Inflammatory macrophage (primary cell): ENCODE measurements around the gene EIF2A.
"Not testable (repeated sequence)": the region's sequence is repeated elsewhere in the genome, so short reads cannot be mapped to it uniquely, and the experiment has no call there.

Experiments
- DNase-seq, 2 donors: peaks; one replicate each; pipeline ENCODE4 v3.0.0-alpha.2; 2020 to 2022

Gene EIF2A

GRCh38 chr3:150543531-150543930, 3.1 kb upstream of the EIF2A start:
- no peak for DNase-seq

GRCh38 chr3:150544041-150544440, 2.5 kb upstream of the EIF2A start:
- DNase-seq, result no peak

DNA sequence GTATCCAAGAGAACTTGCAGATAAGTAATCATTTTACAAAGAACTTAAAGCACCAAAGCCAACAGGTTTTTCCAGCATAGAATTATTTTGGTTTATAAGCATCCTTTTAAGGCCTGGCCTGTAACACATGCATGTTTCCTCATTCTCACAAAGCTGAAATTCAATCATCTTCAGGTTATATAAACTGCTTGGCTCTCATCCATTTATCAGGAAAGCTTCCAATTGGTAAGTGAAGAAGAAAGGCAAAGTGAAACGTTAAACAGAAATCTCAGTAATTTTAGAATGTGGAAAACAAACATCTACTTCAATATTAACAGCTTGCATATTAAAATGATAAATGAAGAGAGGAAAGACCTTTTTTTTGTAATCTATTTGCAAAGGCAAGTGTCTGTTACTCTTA, 1.9 kb upstream of the EIF2A start:
- DNase-seq, result no peak

DNA sequence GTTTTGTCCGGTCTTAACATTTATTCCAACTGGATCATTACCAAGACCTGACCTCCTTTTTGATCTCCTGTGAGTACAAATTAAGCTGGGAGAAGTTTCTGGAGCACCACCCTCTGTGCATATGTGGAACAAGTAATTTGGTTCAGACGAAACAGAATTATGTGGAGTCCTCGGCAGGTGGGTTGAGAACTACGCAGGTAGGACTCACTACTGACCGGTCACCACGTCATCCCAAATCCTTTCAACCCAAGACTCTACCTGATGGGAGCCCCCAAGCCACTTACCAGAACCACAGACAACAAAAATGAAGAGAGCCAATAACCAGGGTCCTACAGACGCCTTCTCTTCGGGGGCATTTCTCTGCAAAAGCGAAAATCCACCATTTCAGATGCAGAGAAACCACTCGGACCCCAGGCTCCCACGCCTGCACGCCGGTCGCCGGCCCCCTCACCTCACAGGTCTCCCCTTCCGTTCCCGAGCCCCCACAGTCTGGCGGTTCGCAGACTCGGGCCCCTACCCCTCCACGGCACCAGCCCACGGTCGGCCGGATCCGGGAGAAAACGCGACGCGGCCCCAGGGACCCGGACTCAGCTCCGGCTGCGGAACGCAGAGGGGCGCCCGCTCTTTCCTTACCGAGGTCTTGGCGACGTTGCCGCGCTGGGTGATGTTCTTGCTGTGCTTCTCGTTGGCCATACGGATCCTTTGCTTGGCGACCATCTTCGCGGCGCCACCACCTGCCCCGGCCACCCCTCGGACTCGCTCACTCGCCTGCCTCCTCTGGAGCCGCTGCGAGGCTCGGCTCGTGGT, 965 bp upstream of the EIF2A start:
- no peak for DNase-seq

DNA sequence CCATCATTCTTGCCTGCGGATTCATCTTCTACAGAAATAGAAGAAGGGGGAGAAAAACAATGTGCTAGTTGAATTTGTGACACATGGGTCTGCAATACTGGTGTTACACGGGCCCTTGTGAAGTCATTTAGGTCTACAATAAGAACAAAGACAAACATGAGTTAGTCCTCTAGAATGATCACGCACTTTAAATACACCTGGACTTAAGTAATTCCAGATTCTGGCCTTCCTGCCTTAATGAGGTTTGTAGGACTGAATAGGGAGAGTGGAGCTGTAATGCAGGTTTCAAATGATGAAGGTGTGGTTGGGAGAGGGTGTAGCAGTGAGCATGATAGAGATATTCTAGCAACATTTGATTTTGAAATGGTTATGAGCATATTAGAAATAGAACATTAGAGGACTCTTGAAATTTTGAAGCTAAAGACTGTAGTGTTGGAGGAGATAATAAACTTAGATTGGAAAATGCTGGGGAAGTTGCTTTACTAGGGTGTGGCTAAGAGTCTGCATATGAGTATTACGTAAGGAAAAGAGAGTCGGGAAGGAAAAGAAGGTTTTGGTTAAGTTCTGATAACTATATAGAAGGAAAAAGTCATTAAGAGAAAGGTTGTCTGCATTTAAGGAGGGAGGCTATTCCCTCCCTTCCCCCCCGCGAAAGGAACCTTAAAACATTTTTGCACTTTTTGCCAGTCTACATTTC, 606 bp downstream of the EIF2A start:
- peak; percentile 20 to 40 for DNase-seq

- no peak for DNase-seq
These were observed 9.4 kb downstream of the EIF2A start for GRCh38 chr3:150555859-150556436.

DNA sequence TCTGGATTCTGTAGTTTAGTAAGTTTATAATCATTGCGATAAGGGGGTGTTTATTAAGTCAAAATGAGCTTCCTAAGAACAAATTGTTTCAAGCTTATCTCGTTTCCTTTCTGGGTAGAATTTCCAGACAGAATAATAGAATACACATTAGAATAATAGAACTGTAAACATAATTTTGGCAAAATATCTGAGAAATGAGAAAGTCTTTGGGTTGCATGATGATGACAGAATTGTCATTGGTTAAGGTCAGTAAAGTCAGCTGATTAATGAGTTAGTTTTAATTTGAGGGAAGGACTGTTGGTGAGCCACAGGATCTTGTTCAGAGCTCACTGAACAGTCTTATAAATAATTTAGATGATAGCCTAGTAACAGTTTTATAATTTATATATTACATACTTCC, 10.2 kb downstream of the EIF2A start:
- no peak for DNase-seq

GRCh38 chr3:150557725-150558124, 11.1 kb downstream of the EIF2A start:
- DNase-seq, result no peak

DNA sequence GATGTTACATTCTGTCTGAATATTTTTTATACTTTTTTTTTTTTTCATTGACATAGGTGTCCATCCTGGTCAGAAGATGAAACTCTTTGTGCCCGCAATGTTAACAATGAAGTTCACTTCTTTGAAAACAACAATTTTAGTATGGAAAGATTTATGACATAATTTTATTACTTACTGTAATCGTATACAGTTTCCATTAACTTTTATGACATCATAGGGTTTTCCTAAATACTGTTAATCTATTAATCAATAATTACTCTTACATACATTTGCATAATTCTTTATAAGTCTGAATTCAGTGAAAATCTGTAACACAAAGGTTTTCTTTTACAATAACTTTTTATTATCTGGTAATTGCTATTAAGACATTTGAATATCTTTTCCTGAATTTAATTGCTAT, 17.7 kb downstream of the EIF2A start:
- no peak for DNase-seq

DNA sequence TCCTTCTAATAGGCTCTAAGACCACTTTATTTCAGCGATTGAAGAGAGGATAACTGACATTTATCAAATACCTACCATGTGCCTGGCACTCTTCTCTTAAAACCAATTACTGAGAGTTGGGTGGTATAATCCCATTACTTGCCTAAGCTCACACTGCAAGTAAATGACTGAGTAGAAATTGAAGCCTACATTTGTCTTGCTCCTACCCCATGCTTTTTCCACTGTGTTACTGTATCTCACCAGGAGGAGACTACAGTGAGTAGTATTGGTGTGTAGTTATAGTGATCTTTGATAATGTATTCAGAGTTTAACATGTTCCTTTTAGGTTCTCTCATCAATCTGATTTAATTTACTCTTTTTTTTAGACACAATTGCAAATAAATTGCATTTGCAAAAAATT, 20.7 kb downstream of the EIF2A start:
- no peak for DNase-seq

DNA sequence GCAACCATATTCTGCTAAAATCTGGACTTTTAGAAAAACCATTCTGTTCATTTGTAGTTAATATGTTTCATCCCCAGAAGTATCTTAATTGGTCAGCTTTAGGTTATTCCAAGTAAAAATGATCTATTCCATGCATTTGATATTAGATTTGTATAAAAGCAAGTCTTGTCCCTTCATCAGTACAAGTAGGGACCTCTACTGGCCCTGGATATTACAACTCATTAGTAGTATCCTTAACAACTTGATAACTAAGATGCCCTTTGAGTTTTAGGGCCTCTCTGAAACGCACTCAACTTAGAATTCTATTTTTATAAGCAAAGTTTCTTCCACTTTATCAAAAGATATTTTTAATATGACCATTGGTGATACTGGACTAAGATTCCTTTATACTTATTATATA, 31.3 kb downstream of the EIF2A start:
- no peak for DNase-seq

DNA sequence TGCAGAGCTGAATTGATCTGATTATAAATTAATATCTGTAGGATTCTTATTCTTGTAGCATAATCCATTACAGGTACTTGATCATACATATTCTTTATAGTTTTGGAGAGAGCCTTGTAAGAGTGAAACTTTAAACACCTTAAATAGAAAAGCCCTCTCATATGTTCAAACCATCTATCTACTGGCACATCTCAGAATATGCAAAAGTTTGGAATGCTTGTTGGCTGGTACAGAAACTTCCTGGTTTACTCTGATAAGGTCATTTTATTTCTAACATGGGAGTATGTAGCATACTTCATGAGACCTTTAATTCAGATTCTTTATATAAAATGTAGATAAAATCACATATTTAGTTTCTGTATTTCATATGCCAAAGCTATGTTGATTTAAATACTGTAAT, 34.6 kb downstream of the EIF2A start:
- DNase-seq, result no peak

- DNase-seq, result no peak
These were observed 36.0 kb downstream of the EIF2A start for GRCh38 chr3:150582620-150583019.

DNA sequence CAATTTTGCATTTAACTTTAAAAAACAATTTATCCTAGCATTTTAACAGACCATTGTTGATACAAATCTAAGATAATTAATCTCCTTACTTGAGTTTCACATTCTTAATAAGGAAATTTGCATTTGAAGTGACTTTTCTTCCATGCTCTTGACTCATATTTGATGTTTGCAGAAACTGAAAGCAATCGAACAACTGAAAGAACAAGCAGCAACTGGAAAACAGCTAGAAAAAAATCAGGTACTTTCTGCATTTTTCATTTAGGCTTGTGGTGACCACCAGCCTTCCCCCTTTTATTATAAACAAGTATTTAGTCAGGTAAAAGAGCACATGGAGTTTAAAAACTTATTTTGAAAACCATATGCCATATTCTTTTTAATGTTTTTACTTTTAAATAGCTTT, 36.4 kb downstream of the EIF2A start:
- no peak for DNase-seq

DNA sequence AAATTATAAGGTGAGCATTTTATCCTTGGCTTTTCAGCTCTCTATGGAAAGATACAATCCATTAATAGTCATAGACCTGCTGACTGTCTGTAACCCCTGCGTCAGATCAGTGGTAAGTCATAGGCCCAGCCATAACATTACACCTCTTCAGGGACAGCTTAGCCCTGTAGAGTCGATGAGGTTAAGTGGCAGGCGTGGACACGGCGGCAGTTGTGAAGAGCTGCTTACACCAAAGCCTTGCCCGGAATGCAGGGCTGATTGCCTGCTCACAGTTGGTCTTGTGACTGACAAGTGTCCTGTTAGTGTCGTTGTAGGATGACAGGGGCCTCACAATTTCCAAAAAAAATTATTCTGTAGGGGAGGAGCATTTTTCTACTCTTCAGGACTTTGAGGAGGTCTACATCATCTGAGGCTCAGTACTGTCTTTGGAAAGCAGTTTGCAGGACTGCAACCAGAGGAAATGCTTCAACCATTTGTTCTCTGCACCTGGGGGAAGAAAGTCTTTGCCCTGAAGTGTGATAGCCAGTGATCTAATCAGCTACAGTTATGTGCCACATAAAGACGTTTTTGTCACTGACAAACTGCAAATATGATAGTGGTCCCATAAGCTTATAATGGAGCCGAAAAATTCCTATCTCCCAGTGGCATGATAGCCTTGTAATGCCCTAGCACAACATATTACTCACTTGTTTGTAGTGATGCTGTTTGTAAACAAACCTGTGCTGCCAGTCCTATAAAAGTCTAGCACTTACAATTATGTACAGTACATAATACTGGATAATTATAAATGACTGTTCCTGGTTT, 41.6 kb downstream of the EIF2A start:
- no peak for DNase-seq

DNA sequence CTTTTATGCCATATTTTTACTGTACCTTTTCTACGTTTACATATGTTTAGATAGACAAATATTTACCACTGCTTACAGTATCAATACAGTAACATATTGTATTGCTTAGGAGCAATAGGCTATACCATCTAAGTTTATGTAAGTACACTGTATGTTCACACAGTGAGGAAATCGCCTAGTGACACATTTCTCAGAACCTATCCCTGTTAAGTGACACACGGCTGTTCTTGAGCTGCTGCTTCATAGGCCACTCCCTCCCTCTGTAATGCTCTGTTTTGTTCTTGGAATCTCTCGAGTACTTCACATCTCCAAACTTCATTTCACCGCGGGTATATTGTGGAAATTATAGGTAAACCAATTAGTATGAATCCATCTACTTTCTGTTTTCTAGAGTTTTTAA, 43.2 kb downstream of the EIF2A start:
- DNase-seq, result no peak

DNA sequence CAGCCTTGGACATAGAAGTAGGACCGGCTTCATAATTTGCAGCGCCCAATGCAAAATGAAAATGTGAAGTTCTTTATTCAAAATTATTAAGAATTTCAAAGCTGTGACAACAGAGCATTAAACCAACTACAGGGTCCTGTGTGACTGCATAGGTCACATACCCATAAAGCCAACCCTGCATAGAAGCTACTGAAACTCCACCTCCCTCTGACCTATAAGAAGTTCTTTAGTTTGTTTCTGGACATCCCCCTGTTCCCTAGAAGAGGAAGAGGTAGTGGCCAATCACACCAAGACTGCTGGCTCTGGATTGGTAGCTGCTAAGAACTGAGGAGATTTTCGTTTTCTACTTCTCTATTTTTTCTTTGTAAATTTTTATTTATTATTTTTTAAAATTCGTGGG, 47.6 kb downstream of the EIF2A start:
- no peak for DNase-seq

DNA sequence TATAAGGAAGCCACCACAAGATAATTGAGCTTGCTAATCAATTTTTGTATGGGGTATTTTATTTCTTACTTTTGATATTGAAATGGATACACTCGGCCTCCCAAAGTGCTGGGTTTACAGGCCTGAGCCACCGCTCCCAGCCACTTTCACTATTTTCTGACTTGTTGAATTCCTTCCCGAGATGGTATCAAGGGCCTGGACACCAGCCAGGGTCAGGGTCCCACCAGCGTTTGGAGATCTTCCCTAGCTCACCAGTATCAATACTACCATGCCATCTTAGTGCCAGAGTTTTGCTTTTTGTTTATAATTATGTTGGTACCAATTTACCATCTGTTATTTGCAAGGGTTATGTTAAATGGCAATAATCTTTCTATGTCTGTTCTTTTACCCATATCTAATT, 51.1 kb downstream of the EIF2A start:
- DNase-seq, result no peak

GRCh38 chr3:150599611-150600297, 53.2 kb downstream of the EIF2A start:
- DNase-seq, result peak; percentile 47 to 49

GRCh38 chr3:150600647-150601530, 54.3 kb downstream of the EIF2A start:
- DNase-seq, result not testable (repeated sequence)

DNA sequence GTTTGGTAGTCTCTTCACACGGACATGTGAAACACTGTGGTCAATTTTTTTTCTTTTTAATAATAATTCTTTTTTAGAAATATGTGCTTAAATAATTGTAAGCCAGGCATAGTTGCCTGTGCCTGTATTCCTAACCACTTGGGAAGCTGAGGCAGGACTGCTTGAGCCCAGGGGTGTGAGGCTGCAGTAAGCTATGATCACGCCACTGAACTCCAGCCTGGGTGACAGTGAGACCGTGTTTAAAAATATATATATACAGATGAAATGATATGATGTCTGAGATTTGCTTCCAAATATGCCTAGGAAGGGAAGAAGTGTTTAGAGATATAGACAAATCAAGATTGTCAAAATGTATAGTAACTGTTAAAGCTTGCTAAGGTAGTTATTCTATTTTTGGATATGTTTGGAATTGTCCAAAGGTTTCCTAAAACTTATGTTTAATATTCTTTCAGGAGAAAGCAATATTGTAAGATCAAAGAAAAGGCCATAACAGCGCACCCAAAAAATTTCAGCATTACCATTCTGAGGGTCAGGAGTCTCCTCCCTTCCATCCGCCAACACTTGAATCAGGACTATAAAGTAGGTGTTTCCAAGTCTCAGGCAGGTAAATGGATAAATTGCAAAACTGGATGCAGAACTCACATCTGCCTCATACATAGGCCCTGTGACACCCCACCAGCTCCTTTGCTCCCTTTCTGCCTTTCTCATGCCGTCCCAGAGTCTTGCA, 56.0 kb downstream of the EIF2A start:
- no peak for DNase-seq
